ENCODE measurements around the gene PBX1.

PBX1 gene

DNA sequence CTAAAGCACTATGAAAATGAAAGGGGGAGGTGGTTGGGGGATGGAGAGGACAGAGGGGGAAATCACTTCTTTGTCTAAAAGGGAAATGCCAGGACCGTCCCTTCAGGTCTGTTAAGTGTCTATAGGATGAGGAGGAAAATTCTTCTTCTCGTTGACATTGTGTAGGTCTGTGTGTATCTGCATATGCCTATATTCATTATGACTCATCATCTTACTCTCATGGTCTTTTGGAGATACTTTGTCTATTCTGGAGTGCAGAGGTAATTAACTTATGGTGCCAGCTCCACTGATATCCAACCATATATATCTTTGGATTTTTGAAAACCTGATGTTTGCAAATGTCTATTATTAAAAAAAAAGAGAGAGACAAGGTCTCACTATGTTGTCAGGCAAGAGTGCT is 143.7 kb downstream of the PBX1 start:
- no peak for DNase-seq

DNA sequence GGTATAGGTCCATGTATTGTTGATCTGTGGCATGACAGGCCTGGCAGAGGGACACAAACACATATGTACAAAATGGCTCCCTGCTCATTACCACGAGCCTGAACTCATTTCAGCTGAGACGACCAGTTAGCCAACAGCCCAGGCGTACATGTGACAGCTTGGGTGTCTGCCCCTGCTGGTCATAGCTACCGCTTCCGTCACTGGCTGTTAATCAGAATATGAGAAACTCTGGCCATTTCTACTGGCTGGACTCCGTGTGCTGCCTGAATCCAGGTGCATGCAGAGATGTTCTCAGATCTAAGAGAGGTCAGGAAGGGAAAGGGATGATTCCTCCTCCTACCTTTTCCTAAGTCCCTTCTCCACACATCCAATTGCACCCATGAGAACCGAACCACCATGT is 144.5 kb downstream of the PBX1 start:
- DNase-seq: no peak

- DNase-seq: no peak
Observed at GRCh38 chr1:164703960-164704411, 145.0 kb downstream of the PBX1 start.

GRCh38 chr1:164704954-164705353 is 146.0 kb downstream of the PBX1 start:
- DNase-seq: no peak

- DNase-seq: no peak
Observed at GRCh38 chr1:164706606-164706987, 147.6 kb downstream of the PBX1 start.

DNA sequence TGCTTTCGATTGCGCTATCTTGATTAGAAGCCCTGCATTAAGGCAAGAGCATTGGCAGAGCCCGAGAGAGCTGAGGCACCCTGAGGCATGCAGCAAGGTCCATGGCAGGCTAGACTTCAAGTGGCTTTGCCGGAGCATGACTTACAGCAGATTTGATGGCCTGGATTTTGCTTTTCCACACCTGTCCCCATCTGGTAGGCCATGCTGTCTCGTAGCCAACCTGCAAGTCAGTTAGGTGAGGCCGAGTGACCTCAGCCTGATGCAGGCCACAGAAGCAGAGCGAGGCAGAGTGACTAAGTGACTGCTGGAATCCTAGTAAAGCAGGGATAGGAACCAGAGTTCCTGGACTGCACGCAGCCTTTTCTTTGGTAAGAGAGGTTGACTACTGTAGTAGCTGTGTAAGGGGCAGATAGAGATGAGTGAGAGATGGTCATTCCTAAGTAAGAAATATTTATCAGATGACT is 148.9 kb downstream of the PBX1 start:
- DNase-seq: no peak

- no peak for DNase-seq
Observed at GRCh38 chr1:164708596-164708995, 149.6 kb downstream of the PBX1 start.

DNA sequence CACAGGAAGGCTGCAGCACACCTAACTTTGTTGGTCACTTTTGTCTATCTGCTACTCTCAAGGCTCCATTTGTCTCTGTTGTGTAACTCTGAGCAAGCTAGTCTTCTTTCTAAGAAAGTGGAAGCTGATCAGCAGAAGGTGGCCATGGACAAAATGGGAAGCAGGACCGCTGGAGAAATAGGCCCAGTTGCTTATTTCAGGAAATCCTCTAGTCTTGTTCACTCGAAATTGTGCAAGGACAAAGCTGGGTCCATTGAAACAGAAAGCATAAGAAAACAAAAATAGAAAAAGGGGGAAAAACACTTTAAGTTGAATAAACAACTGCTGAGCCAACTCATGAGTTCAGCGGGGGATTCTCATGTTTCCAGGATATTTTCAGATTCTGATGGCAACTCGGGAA is 150.1 kb downstream of the PBX1 start:
- no peak for DNase-seq

GRCh38 chr1:164709541-164710278 is 150.7 kb downstream of the PBX1 start:
- DNase-seq: no peak

DNA sequence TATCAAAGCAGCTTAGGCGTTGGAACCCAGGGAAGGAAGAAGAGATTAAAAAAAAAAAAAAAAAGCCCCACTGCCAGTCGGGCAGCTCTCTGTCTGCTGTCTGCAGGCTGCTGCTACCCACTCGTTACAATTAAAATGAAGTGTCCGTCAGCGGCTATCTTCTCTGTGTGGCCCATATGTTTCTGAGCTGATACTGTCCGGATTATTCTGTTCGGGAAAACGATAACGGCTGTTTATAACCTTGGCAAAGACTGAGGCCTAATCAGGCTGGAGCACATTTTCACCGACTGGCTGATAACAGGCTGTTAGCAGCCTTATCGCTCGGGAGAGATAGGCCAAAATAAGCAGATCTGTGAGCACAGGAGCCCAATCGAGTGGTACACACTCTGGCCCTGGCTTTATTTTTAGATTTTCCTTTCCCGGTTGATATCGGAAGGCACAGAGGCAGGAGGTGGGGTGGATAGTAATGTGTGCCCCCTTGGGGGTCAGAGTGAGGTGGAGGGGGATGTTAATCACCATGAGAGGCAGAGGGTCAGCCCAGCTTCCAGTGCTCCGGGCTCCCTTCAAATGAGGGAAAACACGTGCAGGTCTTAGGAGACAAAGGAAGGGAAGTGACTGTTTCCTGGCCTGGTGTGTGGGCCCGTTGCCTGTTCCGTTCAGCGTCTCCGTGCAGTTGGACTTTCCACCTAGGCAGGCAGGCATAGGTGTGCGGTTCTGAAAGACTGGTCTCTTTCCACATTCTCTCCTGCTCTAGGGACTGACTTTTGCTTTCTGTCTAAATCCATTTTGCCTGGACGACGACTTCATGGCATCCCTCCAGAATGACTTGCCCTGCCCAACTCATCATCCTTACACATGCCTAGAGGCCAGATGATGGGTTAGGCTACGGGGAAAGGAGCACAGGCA is 153.4 kb downstream of the PBX1 start:
- DNase-seq: no peak

GRCh38 chr1:164713456-164714207 is 154.6 kb downstream of the PBX1 start:
- no peak for DNase-seq

GRCh38 chr1:164716992-164717703 is 158.2 kb downstream of the PBX1 start:
- DNase-seq: peak in 1 of 5 experiments; percentile 7

- no peak for DNase-seq
Observed at GRCh38 chr1:164718821-164719220, 159.8 kb downstream of the PBX1 start.

DNA sequence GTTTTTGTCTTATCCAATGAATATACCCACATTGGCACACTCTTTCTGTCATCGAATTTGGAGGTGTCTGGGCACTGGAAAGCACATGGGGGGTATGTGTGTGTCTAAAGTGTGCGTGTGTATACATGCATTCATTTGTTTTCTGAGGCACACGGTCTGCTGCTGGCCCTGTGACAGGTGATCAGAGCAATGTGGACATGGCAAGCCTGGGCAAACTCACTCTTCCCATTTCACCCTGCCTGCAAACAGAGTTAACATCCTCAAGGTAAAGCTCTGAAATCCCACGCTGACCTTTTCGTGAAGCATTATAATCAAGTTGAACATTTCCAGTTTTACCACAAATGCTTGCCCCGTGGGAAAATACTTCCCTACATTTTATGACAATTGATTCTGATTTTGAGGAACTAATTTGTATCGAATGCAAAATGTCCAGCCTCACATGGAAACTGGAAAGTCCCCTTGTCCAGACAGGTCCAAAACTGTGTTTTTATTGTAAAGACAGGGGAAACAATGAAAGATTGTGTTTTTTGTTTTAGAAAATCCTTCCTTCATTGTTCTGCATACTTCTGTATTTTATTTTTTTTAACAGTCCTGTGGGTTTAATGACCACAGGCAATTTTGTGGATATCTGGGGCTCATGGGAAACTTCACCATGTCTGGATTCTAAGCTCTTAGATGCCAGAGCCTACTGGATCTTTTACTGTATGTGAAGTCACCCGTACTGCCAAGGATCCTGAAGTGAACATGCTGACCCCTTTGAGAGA is 160.9 kb downstream of the PBX1 start:
- no peak for DNase-seq

DNA sequence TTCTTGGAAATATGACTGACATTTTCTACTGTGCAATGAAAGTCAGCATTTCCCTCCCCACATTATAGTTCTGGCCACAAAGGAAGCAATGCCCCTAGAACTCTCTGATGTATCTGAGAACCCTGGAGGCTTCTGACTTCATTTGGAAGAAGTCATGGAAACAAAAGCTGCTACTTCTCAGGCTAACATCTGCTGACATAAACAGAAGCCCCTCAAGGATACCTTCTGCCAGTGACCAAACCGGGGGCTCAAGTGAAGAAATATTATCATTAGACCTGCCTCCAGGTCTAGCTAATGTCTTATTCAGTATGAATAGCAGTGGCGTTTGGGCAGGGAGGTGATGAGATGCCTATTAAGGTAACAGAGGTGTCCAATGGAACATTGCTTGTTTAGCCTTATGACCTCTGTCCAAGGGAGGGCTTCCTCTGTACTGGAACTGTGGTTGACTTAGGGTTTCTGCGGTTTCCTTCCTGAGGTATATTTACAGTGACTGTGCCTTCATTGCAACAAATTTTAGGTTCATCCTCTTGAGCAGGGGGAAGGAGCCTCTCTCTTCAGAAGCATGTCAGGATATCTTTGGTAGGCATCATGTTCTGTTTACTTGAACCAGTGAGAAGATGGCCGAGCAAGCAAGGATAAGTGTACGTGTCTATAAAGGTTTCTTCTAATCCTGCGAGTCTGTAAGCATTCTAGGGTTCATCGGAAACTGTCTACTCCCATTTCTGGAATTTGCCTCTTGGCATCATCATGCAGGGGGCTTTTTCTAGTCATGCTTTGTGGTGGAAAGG is 161.7 kb downstream of the PBX1 start:
- DNase-seq: no peak

DNA sequence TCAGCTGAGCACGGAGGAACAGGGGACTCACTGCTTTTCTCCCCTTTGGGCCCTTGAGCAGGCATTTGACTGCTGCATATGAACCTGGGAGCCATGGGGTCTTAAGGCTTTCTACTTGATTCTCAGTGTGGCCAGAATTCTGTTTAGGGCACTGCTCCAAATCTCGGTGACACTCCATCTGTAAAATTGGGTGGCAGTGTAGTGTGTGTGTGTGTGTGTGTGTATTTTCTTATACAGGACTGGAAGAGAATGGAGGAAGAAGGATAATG is 162.2 kb downstream of the PBX1 start:
- DNase-seq: no peak

DNA sequence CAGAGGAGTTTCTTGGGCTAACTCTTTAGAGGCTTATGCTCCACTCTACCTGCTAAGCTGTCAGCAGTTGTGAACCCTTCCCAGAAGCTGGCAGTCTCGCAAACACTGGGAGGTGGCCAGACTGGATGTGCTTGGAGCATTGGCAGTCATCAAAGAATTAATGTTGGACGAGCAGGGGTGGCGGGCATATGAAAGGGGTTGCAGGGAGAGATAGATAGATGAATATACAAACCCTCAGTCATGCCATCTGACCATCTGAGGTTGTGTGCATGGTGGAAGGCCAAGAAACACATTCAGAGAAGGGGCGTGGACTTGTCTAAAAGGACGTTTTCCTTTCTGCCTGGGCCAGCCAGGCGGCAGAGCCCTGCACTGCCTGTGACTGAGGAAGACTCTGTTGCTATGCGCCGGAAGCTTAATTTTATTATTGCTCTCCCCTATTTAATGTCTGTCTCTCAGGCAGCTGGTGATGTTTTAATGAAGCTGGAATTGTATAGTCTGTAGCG is 164.4 kb downstream of the PBX1 start:
- DNase-seq: no peak

DNA sequence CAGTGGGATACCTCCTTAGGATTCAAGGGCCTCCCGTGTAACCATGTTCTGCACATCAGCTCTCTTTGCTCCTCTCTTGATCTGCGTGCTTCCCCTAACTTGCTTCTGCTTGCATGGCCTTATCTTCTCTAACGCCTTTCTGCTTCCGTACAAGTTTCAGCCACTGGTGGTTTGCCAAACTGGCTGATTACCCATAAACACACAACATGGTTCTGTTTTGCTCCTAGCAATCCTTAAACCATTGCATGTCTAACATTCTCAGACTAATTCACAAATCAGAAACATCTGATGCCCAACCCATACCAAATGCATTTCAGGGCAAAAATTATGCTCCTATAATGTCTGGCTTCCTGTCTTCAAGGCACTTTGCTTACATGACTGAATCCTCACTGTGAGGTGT is 166.4 kb downstream of the PBX1 start:
- no peak for DNase-seq

- DNase-seq: no peak
Observed at GRCh38 chr1:164726235-164726634, 167.3 kb downstream of the PBX1 start.

DNA sequence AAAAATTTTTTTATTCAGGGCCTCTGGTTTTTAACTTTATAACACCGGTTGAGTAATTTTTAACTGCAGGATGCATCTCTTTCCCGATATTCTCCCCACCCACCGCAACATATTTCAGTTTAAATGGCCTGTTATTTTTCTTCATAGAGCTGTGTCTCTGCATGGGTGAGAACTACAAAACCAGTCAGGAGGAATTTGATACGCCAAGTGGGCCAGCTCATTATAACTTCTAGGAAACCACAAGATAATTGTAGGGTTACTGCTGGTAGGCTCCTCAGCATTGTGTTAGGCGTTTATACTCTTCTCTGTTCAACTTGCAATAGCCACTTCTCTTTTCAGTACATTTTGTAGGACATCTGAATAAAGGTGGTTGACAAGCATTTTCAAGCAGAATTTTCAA is 169.7 kb downstream of the PBX1 start:
- no peak for DNase-seq

Measured in T-helper 2 cell (primary cell).